GM18858 (cell line): ENCODE results near the gene DRAP1.
"Not testable (repeated sequence)": the region's sequence is repeated elsewhere in the genome, so short reads cannot be mapped to it uniquely, and the experiment has no call there.

ENCODE experiments used
- ATAC-seq: cut with Tn5 transposase; IDR thresholded peaks from one replicate; pipeline ENCODE4 v1.9.1; 2021; ENCODE audit not compliant: unreplicated experiment

Gene DRAP1

DNA sequence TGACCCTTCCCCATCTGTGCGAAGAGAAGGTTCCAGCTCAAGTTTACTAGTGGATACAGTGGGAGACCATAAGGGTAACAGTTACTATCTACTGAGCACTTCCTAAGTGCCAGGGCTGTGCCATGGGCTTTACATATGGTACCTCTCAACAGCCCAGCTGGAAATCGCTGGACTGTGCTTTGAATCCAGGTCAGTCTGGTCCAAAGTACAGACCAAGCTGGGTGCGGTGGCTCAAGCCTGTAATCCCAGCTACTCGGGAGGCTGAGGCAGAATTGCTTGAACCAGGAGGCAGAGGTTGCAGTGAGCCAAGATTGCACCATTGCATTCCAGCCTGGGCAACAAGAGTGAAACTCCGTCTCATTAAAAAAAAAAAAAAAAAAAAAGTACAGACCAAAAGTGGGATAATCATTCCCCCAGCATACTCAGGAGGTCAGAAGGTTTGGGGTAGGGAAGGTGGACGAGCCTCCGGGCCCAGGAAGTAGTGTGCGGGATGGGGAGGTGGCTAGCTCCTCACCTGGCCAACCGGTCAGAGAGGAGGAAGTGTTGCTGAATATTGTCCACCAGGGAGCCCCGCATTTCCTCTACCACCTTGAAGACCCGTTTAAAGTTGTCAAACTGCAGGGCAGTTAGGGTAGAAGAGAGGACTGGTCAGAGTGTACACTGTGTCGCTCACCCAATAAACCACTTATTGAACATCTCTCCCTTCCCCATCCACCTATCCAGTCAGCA lies 33.3 kb upstream of the DRAP1 start:
- ATAC-seq = no peak

DNA sequence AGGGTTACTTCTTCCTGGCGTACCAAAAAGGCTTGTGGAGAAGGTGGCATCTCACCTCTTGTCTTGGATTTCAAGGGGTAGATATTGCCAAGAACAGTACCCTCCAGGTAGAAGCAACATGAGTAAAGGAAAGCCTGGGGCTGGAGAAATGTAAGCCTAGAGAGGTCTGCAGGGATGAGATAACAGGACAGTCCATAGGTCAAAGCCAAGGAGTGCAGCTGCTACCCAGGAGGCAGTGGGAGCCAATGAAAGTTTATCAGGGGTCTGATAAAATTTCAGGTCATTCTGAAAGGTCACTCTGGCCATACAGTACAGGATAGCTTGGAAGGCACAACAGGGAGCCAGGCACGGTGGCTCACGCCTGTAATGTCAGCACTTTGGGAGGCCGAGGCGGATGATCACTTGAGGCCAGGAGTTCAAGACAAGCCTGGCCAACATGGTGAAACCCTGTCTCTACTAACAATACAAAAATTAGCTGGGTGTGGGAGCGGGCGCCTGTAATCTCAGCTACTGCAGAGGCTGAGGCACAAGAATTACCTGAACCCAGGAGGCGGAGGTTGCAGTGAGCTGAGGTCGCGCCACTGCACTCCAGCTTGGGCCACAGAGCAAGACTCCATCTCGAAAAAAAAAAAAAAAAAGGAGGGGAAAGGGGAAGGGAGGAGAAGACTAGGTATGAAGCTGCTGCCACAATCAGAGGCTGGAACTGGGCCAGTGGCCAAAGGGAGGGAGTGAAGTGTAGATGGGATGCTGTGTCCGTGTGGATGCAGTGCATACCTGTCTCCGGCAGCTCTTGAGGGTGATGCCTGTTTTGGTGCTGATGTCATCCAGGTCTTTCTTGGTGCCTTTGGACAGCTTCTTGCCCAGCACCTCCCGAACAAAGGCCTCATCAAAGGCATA lies 32.2 kb upstream of the DRAP1 start:
- ATAC-seq = no peak

DNA sequence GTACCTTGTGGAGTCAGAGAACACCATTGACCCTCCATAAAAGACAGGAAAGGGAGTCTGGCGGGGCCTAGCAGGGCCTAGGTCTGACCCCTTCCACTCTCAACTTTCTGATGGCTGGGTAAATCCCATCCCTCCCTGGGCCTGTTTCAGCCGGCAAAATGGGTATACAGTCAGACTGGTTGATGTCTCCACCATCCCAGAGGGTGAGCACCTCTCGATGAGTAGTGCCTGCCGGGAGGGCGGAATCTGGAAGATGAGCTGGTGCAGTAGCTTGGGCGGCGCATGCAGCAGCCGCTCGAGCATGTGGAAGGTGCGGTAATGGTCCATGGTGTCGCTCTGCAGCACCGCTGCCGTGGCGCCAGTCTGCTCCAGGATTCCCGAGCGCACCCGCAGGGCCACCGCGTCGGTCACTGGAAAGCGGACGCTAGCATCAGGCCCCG lies 31.5 kb upstream of the DRAP1 start:
- ATAC-seq = no peak

DNA sequence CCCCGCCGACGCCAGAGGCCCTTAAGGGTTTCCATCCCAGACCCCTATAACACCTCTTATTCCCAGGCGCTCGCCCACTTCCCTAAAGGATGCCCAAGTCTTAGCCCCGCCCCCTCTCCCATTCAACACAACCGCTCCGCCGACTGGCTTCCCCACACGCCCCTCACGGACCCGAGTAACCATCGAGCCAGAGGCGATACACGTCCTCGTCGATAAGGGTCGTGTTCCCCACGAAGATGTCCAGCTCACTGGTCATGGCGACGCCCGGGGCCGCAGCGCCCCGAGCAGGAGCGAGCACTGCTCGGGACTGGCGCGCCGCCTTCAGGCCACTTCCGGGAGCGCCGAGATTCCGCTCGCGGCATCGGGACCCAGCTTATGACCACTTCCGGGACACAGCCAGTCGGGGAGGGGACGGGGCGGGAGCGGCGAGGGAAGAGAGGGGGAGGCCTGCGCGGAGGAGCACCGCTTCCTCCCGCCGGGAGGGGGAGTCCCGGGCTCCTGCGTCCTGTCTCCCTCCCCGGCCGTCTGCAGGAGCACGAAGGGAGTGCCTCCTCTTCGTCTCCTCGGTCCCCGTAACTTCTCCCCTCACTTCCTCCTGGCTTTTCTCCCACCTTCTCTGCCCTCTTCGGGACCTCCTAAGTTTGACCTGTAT lies 30.9 kb upstream of the DRAP1 start, which contains the start of gene FIBP:
TSS of gene FIBP (minus strand) at position 309 of the 652 bp plus-strand sequence. CDS start at position 256, 53 bp downstream.
- peak; percentile 34 for ATAC-seq

DNA sequence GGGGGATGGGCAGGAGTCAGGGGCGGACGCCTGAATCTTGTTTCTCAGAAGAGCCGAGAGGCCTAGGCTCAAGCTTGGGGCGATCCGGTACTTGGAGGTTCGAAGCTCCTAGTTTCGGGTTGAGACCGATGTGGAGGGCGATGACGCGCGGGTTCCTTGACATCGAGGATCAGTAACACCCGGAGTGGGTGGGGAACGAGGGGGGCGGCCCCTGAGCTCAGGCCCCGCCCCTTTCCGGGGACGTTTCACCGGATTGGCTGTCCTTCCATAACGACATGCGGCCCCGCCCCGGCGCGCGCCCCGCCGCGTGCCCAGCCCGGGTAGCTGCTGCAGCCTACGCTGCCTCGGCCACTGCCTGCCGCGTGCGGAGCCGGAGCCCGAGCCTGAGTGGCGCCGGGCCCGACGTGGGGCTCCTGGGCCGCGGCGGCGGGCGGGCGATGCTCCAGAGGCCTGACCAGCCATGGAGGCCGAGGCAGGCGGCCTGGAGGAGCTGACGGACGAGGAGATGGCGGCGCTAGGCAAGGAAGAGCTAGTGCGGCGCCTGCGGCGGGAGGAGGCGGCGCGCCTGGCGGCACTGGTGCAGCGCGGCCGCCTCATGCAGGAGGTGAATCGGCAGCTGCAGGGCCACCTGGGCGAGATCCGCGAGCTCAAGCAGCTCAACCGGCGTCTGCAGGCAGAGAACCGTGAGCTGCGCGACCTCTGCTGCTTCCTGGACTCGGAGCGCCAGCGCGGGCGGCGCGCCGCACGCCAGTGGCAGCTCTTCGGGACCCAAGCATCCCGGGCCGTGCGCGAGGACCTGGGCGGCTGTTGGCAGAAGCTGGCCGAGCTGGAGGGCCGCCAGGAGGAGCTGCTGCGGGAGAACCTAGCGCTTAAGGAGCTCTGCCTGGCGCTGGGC lies 28.7 kb upstream of the DRAP1 start, which contains the start of gene CCDC85B:
TSS of gene CCDC85B (plus strand) at position 350 of the 895 bp plus-strand sequence. CDS start at position 461, 111 bp downstream.
- ATAC-seq = peak; percentile 41

DNA sequence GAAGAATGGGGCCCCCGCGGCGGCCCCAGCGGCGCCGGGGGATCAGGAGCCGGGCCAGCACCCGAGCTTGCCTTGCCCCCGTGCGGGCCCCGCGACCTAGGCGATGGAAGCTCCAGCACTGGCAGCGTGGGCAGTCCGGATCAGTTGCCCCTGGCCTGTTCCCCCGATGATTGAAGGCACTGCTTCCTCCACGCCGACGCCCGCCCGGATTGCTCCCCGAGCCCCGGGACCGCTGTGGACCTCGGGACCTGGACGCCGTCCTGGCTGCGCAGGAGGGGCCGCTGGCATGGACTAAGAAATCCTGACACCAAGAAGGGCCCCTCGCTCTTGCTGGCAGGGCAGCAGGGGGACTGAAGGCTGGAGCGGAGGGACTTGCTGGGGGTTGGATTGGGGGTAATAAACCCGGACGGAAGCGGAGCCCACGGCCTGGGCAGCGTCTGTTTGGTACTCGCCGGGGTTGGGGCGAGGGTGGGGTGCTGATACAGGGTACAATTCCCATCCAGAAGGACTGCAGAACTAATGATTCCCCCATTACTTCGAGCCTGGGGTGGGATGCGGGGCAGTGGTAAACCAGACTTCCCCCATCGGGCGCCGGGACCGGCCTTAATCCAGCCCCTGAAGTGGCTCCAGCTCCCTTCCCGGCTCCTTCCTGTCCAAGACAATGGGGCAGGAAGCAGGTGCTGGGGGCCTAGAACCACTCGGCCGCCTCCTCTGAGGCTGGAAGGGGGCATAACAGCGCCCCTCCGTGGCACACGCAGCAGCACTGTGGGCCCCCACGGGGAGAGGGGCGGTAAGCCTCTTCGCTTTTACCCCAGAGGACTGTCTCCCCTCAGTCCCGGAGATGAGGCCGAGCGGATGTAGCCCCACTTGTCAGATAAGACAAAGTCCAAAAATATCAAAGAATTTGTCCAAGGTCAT lies 27.7 kb upstream of the DRAP1 start:
- no peak for ATAC-seq

DNA sequence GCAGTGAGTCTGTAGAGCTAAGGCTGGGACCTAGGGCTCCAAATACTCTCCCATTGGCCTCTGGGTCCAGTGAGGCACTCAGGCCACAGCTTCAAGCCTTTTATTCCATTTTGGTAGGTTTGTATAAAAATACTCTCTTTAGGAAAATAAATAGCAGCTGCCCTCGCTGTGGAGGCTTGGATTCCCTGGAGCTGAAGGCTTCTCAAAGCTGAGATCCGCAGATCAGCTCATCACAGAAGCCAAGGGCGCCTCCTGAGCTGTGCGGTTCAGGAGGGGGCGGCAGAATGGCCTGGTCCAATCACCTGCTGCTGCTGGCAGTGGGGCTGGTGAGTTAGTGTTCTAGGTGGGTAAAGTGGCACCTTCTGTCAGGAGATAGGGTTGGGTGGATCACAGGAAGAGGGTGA lies 27.1 kb upstream of the DRAP1 start:
- not testable (repeated sequence) for ATAC-seq

DNA sequence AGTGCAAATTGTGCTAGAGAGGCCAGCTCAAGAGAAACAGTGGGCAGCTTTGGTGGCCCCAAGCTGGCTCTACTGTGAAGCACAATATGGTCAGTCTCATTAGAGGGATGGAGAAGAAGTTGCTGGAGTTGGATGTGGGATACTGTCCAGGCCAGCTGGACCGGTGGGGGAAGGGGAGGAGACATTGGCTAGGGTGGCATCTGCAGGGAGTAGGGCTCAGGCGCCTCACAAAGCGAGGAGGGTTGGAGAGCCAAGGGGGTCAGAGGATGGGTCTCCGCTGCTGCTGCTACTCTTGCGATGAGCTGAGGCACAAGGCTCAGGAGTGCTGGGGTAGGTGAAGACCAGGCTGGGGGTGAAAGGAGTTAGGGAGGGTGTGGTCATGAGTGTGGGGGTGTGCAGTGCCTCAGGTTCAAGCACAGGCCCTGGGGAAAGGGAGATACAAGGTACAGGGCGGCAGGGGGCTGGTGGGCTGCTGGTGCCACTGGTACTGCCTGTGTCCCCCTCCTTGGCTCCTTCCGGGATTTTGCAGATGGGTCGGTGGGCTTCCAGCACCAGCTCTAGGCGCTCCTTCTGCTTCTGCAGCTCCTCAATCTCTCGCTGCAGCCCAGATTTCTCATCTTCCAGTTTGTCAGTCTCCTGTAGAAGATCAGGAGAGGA lies 26.4 kb upstream of the DRAP1 start:
- no peak for ATAC-seq

DNA sequence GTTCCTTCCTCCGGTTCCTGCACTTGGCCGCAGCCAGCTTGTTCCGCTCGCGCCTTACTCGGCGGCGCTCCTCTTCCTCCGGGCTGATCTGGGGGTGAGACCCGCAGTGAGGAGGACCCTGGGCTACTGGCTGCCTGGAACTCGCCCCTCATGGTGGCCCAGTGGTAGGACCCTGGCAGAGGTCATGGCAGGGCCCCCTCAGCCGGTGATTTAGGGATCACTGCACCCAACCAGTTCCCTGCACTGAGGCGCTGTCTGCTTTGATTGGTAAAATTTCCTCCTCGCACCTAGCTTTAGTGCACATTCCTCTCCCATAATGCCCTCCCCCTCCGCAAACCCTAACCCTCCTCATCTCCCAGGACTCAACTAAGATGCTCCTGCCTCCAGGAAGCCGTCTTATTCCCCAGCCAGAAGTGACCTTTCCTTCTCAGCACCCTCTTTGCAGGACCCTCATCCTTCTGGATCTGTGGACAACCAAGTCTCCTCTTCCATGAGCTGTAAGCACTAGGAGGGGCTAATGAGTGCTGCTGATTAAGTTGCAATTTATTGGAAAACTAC lies 25.1 kb upstream of the DRAP1 start:
- no peak for ATAC-seq

DNA sequence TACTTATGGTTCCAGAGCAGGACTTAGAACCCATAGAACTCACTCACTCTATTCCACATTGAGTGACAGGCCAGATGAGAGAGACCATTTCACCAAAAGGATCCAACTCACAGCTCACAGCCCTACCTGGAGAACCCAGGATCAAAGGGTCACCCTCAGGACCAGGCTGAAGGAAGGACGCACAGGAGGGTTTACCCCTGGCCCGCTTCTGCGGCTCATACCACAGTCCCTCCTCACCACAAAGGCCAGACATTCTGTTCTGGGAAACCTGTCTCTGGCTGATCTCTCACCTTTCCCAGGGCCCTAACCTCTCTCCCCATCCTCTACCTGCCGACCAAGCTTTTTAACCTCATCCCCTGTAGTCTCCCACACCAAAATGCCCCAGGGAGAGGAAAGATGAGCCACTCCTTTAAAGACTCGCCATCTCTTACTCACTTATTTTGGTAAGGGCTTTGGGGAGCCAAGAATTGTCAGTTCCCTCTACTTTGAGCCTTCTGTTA lies 23.7 kb upstream of the DRAP1 start:
- no peak for ATAC-seq

DNA sequence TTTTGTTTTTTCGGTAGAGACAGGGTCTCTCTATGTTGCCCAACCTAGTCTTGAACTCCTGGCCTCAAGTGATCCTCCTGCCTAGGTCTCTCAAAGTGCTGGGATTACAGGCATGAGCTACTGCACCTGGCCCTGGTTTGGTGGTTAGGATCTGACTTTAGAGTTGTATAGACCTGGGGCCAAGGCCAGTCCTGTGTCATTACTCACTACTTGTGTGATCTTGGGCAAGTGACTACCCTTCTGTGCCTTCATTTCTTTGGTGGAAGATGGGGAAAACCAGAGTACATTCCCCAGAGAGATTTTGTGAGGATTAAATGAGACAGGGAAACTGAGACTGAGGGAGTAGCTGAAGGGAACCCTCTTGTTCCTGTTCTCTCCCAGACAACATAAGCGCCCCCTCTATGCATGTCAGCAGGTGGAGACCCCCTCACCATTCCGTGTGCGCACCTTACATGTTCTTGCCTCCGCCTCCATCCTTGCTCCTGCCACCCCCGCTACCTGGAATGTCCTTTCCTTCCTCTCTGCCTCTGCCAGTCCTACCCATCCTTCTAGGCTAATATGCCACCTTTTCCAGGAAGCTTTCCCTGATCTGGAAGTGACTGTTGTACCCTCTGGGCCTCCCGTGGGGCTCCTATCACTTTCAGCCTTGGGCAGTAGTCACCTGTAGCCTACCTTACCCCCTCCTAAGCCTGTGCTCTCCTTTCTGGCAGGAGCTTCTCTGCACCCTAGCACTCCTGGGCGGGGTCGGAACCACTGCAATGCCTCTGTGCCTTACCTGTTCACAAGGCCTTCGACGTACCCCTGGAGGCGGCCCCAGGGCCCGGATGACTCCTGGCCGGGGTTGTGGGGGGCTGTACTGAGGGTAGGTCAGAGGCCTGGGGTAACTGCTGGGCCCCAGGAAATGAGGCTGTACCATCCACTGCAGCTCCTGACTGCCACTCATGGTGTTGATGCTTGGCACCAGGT lies 22.9 kb upstream of the DRAP1 start:
- no peak for ATAC-seq

DNA sequence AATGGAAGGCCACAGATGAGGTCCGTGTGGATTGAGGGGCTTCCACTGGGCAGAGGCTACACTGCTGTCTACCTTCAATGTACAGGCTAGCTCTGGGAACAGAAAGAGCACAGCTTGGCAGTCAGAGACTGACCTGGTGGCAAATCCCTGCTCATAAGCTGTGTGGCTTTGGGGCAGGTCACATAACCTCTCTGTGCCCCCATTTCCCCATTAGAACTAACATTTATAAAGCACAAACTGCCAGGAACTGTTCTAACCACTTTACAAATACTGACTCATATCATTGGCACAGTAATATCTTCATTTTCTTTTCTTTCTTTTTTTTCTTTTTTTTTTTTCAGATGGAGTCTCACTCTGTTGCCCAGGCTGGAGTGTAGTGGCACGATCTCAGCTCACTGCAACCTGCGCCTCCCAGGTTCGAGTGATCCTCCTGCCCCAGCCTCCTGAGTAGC lies 22.2 kb upstream of the DRAP1 start:
- no peak for ATAC-seq

DNA sequence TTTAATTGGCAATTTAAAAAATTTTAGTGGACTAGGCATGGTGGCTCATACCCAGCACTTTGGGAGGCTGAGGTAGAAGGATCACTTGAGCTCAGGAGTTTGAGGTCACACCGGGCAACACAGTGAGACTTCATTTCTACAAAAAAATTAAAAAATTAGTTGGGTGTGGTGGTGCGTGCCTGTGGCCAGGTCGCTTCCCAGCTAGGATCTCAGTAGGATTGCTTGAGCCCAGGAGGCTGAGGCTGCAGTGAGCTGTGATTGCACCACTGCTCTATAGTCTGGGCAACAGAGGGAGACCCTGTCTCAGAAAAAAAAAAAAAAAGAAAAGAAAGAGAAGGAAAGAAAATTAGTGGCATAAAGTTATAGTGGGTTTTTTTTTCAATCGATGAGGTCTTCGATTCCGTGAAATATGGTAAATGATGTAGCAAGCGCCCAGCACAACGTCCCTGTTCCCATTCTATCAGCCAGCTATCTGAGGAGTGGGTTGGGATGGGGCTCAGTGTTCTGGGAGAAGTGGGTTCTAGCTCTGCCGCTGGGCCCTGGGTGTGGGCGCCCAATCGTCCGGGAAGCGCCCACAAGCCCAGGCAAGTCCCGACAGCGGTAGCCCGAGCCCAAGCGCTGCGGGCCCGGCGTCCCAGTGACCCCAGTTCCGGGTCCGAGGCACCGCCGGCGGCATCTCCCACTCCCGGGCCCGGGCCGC lies 20.4 kb upstream of the DRAP1 start:
- ATAC-seq = no peak

DNA sequence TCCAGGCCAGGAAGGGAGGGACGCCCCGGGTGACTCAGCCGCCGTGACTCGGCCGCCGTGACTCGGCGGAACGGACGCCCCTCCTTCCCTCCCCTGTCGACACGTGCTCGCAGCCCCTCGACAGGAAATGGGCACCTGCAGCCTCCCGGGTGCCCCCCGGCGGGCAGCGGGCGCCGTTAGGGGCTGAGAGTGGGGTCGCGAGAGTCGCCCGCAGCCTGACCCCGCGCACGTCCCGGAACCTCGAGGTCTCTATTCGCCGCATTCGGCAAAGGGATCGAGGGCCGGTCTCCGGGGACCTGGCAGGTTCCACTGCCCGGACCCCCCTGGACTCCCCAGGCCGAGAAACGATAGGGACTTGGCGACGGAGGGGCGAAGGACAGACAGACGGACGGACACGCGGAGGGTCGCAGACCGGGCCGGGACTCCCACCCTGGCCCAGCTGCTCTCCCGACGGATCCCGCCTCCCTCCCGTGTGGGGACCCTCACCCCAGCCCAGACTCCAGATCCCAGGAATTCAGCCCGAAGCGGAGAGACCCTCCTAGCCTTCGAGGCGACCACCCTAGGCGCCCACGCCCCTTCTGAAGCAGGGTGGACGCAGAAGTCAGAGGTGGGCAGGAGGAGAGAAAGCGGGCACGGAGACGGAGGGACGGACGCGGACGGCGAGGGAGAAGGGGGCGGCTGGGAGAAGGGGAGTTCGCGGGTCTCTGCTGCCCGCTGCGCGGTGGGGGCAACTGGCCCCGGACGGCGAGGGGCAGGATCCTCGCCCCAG lies 19.7 kb upstream of the DRAP1 start:
- ATAC-seq = no peak

DNA sequence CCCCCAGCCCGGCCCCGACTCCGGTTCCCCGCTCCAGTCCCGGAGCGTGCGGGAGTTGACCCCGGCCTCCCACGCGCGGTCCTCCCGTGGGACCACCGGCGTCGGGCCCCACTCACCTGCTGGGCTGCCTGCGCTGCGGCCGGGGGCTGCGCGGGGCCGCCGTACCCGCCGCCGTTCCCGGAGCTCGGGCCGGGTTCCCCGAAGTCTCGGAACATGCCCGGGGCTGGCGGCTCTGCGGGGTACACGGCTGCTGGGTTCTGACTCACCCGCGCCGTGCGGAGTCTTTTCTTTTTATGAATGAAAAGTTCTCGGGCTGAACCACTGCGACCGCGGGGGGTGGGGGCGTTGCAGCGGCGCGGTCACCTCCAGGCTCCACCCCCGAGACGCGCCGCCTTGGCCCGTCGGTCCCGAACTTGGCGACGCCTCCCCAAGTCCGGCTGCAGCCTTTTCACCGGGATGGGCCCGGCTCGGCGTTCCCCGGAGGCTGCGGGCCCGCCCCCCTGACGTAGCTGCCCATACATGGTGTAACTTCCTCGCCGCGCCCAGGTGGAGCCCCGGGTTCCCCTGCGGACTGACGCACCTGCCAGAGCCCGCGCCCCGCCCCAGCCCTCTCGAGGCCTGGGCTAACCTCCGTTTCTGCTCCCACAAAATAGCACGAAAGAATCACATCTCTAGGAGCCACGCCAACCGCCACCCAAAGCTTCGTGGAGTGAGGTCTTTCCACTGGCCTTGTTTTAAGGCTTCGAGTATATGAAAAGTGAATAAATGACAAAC lies 18.9 kb upstream of the DRAP1 start, which contains the start of gene FOSL1:
TSS of gene FOSL1 (minus strand) at position 264 of the 774 bp plus-strand sequence. CDS start at position 215, 49 bp downstream.
- peak; percentile 52 for ATAC-seq
